Liver (tissue), 9 donors: ENCODE data around the gene GOLGA2. TPM values are rescaled to one million over a fixed set of nuclear protein-coding genes. Genes with fewer than 3 reads are reported as not detected.

ENCODE experiments used
- DNase-seq: peaks from one replicate; pipeline ENCODE4 v3.0.0-alpha.2; 2017; ENCODE audit warnings: low spot score
- H3K27ac ChIP-seq, 2 donors: one replicate each; pipeline ENCODE4 v1.7.0; 2013; ENCODE audit warnings: inconsistent platforms in 2 of 2, low read length in 2 of 2, control low read depth in 1 of 2, low read depth in 1 of 2, mild to moderate bottlenecking in 1 of 2
- H3K27me3 ChIP-seq, 4 donors: one replicate each; pipeline versions ENCODE4 v1.6.1 to v1.7.0; 2013; ENCODE audit warnings: low read length in 3 of 4, inconsistent platforms in 1 of 4, mild to moderate bottlenecking in 1 of 4, moderate library complexity in 1 of 4; ENCODE audit not compliant: control insufficient read depth in 4 of 4, insufficient read depth in 4 of 4
- H3K36me3 ChIP-seq, 4 donors: one replicate each; pipeline versions ENCODE4 v1.6.1 to v1.7.0; 2013; ENCODE audit warnings: low read length in 3 of 4, mild to moderate bottlenecking in 3 of 4, low read depth in 1 of 4, moderate library complexity in 1 of 4; ENCODE audit not compliant: control insufficient read depth in 4 of 4, insufficient read depth in 3 of 4
- H3K4me1 ChIP-seq, 4 donors: one replicate each; pipeline versions ENCODE4 v1.6.1 to v1.7.0; 2013; ENCODE audit warnings: low read length in 3 of 4, mild to moderate bottlenecking in 3 of 4, moderate library complexity in 1 of 4; ENCODE audit not compliant: control insufficient read depth in 4 of 4, insufficient read depth in 4 of 4
- H3K4me3 ChIP-seq, 3 donors: one replicate each; pipeline versions ENCODE4 v1.6.1 to v1.7.0; 2013; ENCODE audit warnings: low read length in 3 of 3, control low read depth in 1 of 3, low read depth in 1 of 3, mild to moderate bottlenecking in 1 of 3
- H3K9ac ChIP-seq, 2 donors: one replicate each; pipeline ENCODE4 v1.7.0; 2013; ENCODE audit warnings: low read length in 2 of 2, mild to moderate bottlenecking in 2 of 2, moderate library complexity in 2 of 2, control low read depth in 1 of 2, low read depth in 1 of 2
- H3K9me3 ChIP-seq, 4 donors: one replicate each; pipeline versions ENCODE4 v1.6.1 to v1.7.0; 2013; ENCODE audit warnings: low read length in 3 of 4; ENCODE audit not compliant: control insufficient read depth in 4 of 4
- EGR1 ChIP-seq, 2 donors: IDR thresholded peaks; 2 replicates each; pipeline ENCODE4 v1.6.1; 2016 to 2018; ENCODE audit warnings: antibody characterized with exemption in 2 of 2, low read depth in 2 of 2
- FOXA1 ChIP-seq: IDR thresholded peaks from 2 replicates; pipeline ENCODE4 v1.6.1; 2016; ENCODE audit warnings: antibody characterized with exemption
- FOXA2 ChIP-seq: IDR thresholded peaks from 2 replicates; pipeline ENCODE4 v1.6.1; 2016; ENCODE audit warnings: antibody characterized with exemption
- GABPA ChIP-seq, 2 donors: IDR thresholded peaks in 1 of 2; conservative IDR thresholded peaks in 1 of 2; 2 replicates each; pipeline ENCODE4 v1.6.1; 2016; ENCODE audit warnings: antibody characterized with exemption in 2 of 2, mild to moderate bottlenecking in 1 of 2, moderate library complexity in 1 of 2
- HNF4A ChIP-seq, 2 donors: conservative IDR thresholded peaks; 2 replicates each; pipeline ENCODE4 v1.6.1; 2016; ENCODE audit warnings: antibody characterized with exemption in 2 of 2, mild to moderate bottlenecking in 2 of 2
- HNF4G ChIP-seq: IDR thresholded peaks from 2 replicates; pipeline ENCODE4 v1.6.1; 2016; ENCODE audit warnings: antibody characterized with exemption
- JUND ChIP-seq, 2 donors: IDR thresholded peaks; 2 replicates each; pipeline ENCODE4 v1.6.1; 2016; ENCODE audit warnings: antibody characterized with exemption in 2 of 2
- NR2F2 ChIP-seq: IDR thresholded peaks from 2 replicates; pipeline ENCODE4 v1.6.1; 2016; ENCODE audit warnings: antibody characterized with exemption
- RAD21 ChIP-seq, 2 donors: IDR thresholded peaks; 2 replicates each; pipeline ENCODE4 v1.6.1; 2016; ENCODE audit warnings: antibody characterized with exemption in 2 of 2, mild to moderate bottlenecking in 2 of 2
- RXRA ChIP-seq, 2 donors: IDR thresholded peaks; 2 replicates each; pipeline ENCODE4 v1.6.1; 2017 to 2018; ENCODE audit warnings: antibody characterized with exemption in 2 of 2, mild to moderate bottlenecking in 1 of 2
- SP1 ChIP-seq: IDR thresholded peaks from 2 replicates; pipeline ENCODE4 v1.6.1; 2018; ENCODE audit warnings: antibody characterized with exemption, mild to moderate bottlenecking
- TAF1 ChIP-seq: conservative IDR thresholded peaks from 2 replicates; pipeline ENCODE4 v1.6.1; 2016; ENCODE audit warnings: antibody characterized with exemption, mild to moderate bottlenecking
- YY1 ChIP-seq: IDR thresholded peaks from 2 replicates; pipeline ENCODE4 v1.6.1; 2016; ENCODE audit warnings: antibody characterized with exemption, mild to moderate bottlenecking
- WGBS: extraction: QIAGEN DNeasy Blood & Tissue Kit; methylation state at CpG from one replicate; pipeline ENCODE4 v1.1.7; 2013; 5-methylcytosine and 5-hydroxymethylcytosine counted together
- polyA plus RNA-seq, 2 donors: library from polyadenylated mRNA; stranded (reverse) in 1 of 2; unstranded in 1 of 2; fragments of 200-250 nt in 1 of 2; fragments of >200 nt in 1 of 2; fragmentation: Nextera tagmentation in 1 of 2; extraction: Ambion mirVana in 1 of 2; gene quantifications; one replicate each; pipeline versions ENCODE4 v1.2.1 to v1.2.3, GENCODE V29; 2013 to 2015
- total RNA-seq, 2 donors: library from RNA; depleted of rRNA; stranded (reverse); fragments of >200 nt; gene quantifications; one replicate each; pipeline ENCODE4 v1.2.3, GENCODE V29; 2014
- TF ChIP-seq, protein P1 (sequence below): fragments of 150-350 bp; IDR thresholded peaks from 2 replicates; pipeline ENCODE4 v1.5.1; 2017; ENCODE audit warnings: improper control_type of control experiment, low read depth, low read length; ENCODE audit not compliant: missing input control
- TF ChIP-seq, protein P2 (sequence below): IDR thresholded peaks from 2 replicates; pipeline ENCODE4 v1.6.1; 2016; ENCODE audit warnings: antibody characterized with exemption
- TF ChIP-seq, protein P3 (sequence below): IDR thresholded peaks from 2 replicates; pipeline ENCODE4 v1.6.1; 2016; ENCODE audit warnings: antibody characterized with exemption
- TF ChIP-seq, protein P4 (sequence below): IDR thresholded peaks from 2 replicates; pipeline ENCODE4 v1.6.1; 2016; ENCODE audit warnings: antibody characterized with exemption, mild to moderate bottlenecking
- TF ChIP-seq, protein P5 (sequence below): IDR thresholded peaks from 2 replicates; pipeline ENCODE4 v1.6.1; 2016; ENCODE audit warnings: antibody characterized with exemption
- donor health status: healthy.
- donor health status: healthy.
- donor health status: healthy.
- donor health status: healthy.
- donor health status: healthy.

The GOLGA2 gene
- total and polyA plus RNA-seq, 4 donors, result 14.4 to 45.7 (median 27.9) TPM

DNA sequence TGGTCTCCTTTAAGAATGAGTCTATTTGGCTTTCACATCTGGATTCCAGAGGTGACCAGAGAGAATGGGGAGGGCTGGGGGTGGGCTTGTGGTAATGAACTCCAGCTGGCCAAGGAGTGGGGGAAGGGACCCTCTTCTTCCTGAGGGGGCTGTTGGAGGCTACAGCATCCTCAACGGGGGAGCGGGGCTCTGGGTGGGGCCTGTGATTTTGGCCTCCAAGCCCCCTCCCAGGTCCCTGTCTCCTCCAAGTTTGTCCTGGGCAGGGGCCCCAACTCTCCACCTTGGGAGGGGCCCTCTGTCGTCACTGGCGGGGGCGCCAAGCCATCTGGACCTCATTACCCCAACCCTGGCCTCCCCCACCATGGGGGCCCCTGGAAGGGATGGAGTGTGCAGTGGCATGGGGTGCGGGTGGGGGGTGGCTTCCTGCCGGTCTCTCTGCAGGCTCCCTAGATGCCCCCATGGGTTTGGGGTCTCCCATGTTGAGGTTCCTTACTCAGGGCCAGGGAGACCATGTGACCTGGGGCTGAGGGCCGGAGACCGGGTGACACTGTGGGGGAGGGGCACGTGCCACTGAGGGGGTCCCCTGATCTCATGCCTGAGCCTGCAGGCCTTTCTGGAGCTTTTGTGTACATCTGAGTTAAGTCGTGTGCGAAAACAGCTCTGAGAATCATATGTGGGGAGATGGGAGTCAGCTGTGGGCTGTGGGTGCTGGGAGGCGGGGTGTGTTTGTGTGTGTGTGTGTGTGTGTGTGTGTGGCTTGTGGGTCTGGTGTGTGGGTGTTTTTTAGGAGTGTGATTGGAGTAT, 32.4 kb downstream of the GOLGA2 start (continued):
- TF ChIP-seq, protein P1, sequence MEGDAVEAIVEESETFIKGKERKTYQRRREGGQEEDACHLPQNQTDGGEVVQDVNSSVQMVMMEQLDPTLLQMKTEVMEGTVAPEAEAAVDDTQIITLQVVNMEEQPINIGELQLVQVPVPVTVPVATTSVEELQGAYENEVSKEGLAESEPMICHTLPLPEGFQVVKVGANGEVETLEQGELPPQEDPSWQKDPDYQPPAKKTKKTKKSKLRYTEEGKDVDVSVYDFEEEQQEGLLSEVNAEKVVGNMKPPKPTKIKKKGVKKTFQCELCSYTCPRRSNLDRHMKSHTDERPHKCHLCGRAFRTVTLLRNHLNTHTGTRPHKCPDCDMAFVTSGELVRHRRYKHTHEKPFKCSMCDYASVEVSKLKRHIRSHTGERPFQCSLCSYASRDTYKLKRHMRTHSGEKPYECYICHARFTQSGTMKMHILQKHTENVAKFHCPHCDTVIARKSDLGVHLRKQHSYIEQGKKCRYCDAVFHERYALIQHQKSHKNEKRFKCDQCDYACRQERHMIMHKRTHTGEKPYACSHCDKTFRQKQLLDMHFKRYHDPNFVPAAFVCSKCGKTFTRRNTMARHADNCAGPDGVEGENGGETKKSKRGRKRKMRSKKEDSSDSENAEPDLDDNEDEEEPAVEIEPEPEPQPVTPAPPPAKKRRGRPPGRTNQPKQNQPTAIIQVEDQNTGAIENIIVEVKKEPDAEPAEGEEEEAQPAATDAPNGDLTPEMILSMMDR, result no peak

DNA sequence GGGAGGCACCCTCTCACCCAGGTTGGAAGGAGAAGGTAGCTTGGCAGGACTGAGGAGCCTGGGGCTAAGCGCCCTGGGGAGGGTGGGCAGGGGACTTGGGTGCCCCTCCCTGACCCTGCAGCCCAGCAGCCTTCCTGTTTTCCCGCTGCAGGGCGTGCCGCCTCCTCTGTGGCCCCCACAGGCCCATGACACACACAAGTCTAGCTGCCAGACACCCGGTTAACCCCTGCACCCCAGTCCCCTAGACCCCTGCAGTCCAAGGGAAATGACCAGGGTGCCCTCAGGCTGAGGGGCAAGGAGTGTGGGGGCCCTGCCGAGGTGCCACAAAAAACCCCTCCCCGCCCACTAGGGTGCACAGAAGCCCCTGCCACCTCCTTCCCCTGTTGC, 33.0 kb downstream of the GOLGA2 start:
- TF ChIP-seq, protein P2, sequence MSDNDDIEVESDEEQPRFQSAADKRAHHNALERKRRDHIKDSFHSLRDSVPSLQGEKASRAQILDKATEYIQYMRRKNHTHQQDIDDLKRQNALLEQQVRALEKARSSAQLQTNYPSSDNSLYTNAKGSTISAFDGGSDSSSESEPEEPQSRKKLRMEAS, result no peak
- TF ChIP-seq JUND (IDR thresholded peaks at IDR 0.05), result no peak
- TF ChIP-seq, protein P3, sequence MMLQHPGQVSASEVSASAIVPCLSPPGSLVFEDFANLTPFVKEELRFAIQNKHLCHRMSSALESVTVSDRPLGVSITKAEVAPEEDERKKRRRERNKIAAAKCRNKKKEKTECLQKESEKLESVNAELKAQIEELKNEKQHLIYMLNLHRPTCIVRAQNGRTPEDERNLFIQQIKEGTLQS, result no peak
- no peak for TF ChIP-seq RAD21 (IDR thresholded peaks at IDR 0.05)
- TF ChIP-seq RXRA (IDR thresholded peaks at IDR 0.05), result no peak
- Histone ChIP-seq H3K4me1 (peaks cover 0 to 5% (median under 1%) of the 10 kb centered on the region in 4 donors), H3K4me3 (no peak overlapping the region), H3K27ac (no peak overlapping the region), H3K9ac (no peak overlapping the region), H3K27me3 (no peaks in the 10 kb centered on the region), H3K36me3 (no peaks in the 10 kb centered on the region), H3K9me3 (no peaks in the 10 kb centered on the region)
- DNase-seq, result no peak
- 75% methylated on average over 7 of the region's 7 CpGs for WGBS

DNA sequence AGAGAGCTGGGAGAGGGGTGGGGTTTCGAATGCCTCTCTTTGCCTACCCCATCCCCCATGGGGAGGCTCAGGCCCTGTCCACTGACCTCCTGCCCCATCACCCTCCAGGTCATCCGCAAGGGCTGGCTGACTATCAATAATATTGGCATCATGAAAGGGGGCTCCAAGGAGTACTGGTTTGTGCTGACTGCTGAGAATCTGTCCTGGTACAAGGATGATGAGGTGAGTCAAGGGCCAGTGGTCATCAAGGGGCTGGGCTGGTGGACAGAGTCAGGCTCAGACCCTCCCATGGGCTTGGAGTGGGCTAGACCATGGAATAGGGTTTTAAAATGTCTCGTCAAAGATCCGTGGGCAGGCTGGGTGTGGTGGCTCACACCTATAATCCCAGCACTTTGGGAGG, 33.7 kb downstream of the GOLGA2 start:
- no peak for DNase-seq
- H3K4me1 ChIP-seq, result peaks cover 0 to 5% (median under 1%) of the 10 kb centered on the region in 4 donors
- no peak overlapping the region for H3K27ac ChIP-seq
- no peak overlapping the region for H3K9ac ChIP-seq
- WGBS, result 90% methylated on average over 4 of the region's 4 CpGs
- no peaks in the 10 kb centered on the region for H3K36me3 ChIP-seq
- no peak overlapping the region for H3K4me3 ChIP-seq
- H3K9me3 ChIP-seq, result no peaks in the 10 kb centered on the region
- H3K27me3 ChIP-seq, result no peaks in the 10 kb centered on the region
- no peak for TF ChIP-seq RXRA (IDR thresholded peaks at IDR 0.05)
- TF ChIP-seq, protein P4, sequence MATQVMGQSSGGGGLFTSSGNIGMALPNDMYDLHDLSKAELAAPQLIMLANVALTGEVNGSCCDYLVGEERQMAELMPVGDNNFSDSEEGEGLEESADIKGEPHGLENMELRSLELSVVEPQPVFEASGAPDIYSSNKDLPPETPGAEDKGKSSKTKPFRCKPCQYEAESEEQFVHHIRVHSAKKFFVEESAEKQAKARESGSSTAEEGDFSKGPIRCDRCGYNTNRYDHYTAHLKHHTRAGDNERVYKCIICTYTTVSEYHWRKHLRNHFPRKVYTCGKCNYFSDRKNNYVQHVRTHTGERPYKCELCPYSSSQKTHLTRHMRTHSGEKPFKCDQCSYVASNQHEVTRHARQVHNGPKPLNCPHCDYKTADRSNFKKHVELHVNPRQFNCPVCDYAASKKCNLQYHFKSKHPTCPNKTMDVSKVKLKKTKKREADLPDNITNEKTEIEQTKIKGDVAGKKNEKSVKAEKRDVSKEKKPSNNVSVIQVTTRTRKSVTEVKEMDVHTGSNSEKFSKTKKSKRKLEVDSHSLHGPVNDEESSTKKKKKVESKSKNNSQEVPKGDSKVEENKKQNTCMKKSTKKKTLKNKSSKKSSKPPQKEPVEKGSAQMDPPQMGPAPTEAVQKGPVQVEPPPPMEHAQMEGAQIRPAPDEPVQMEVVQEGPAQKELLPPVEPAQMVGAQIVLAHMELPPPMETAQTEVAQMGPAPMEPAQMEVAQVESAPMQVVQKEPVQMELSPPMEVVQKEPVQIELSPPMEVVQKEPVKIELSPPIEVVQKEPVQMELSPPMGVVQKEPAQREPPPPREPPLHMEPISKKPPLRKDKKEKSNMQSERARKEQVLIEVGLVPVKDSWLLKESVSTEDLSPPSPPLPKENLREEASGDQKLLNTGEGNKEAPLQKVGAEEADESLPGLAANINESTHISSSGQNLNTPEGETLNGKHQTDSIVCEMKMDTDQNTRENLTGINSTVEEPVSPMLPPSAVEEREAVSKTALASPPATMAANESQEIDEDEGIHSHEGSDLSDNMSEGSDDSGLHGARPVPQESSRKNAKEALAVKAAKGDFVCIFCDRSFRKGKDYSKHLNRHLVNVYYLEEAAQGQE, result no peak
- no peak for TF ChIP-seq YY1
- no peak for TF ChIP-seq JUND (IDR thresholded peaks at IDR 0.05)
- no peak for TF ChIP-seq HNF4A (conservative IDR thresholded peaks at IDR 0.05)
- TF ChIP-seq FOXA1, result no peak
- no peak for TF ChIP-seq EGR1 (IDR thresholded peaks at IDR 0.05; ENCODE audit: low read depth in 2 of 2)
- TF ChIP-seq, protein P3, result no peak
- TF ChIP-seq, protein P2, result no peak
- TF ChIP-seq FOXA2, result no peak
- TF ChIP-seq NR2F2, result no peak
- TF ChIP-seq GABPA (IDR thresholded peaks at IDR 0.05 in 1 of 2, conservative IDR thresholded peaks at IDR 0.05 in 1 of 2), result no peak
- no peak for TF ChIP-seq RAD21 (IDR thresholded peaks at IDR 0.05)
- TF ChIP-seq, protein P1, result no peak
- TF ChIP-seq, protein P5, sequence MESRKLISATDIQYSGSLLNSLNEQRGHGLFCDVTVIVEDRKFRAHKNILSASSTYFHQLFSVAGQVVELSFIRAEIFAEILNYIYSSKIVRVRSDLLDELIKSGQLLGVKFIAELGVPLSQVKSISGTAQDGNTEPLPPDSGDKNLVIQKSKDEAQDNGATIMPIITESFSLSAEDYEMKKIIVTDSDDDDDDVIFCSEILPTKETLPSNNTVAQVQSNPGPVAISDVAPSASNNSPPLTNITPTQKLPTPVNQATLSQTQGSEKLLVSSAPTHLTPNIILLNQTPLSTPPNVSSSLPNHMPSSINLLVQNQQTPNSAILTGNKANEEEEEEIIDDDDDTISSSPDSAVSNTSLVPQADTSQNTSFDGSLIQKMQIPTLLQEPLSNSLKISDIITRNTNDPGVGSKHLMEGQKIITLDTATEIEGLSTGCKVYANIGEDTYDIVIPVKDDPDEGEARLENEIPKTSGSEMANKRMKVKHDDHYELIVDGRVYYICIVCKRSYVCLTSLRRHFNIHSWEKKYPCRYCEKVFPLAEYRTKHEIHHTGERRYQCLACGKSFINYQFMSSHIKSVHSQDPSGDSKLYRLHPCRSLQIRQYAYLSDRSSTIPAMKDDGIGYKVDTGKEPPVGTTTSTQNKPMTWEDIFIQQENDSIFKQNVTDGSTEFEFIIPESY, result no peak
- no peak for TF ChIP-seq SP1
- no peak for TF ChIP-seq HNF4G
- no peak for TF ChIP-seq TAF1
